GM21576 (cell line): ENCODE data around the gene HIBADH.

Source experiments
- ATAC-seq: cut with Tn5 transposase; IDR thresholded peaks from one replicate; pipeline ENCODE4 v1.9.1; 2021; ENCODE audit warnings: mild to moderate bottlenecking, moderate library complexity; ENCODE audit not compliant: unreplicated experiment

The HIBADH gene

DNA sequence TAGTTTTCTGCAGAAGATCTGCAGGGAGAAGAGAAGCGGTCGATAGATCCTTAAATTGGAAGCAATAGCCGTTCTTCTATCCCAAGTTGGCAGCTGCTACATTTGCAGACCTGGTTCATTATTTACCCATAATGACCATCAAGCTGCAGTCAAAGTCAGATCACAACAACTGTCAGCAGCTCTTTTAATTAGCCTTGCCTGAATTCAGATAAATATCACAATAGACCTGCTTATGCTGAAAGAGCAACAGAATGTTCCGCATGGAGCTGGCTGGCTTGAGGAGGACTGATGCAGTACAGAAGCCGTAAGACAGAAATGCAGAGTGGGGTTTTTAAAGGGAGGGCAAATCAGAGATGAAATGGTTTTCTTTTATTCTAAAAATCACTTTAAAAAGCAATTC lies 109.4 kb downstream of the HIBADH start:
- ATAC-seq, result no peak

DNA sequence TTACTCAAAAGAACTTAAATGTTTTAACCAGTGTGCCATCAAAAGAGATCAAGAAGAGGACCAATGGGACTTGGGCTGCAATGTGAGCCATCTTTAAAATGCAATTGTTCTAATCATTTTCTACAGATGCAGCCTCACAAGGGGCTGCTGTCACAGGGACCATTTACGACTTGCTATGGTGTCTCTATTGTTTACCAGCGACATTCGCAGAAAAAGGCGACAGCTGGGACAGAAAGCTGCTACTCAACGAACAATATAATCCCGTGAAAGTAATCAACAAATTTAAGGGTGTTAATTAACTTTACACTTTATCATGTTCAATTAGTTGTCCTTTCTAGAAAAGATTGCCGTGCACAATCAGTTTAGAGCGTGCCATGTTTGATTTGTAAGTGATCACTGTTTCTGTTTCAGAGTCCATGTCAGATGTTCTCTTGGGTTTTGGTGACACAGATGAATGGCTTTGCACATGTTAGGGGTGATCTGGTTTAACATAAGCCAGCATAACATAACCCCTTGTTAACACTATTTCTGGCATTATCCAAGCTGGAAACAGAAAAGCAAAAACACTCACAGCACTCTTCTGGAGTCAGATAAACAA lies 110.8 kb downstream of the HIBADH start:
- ATAC-seq, result no peak

DNA sequence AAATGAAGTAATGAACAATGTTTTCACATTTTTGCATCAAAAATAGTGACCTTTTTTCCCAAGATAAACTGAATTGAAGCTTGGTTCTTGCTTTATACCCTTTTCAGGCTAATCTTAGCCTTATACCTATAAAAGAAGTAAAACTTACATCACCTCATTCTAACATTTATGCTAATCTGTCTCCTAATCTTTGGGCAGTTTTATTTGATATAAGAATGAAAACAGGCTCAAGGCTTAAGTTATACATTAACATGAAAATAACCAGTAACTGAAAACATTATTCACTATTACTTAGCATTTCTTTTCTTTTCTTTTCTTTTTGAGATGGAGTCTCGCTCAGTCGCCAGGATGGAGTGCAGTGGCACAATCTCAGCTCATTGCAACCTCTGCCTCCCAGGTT lies 113.1 kb downstream of the HIBADH start:
- ATAC-seq, result no peak

DNA sequence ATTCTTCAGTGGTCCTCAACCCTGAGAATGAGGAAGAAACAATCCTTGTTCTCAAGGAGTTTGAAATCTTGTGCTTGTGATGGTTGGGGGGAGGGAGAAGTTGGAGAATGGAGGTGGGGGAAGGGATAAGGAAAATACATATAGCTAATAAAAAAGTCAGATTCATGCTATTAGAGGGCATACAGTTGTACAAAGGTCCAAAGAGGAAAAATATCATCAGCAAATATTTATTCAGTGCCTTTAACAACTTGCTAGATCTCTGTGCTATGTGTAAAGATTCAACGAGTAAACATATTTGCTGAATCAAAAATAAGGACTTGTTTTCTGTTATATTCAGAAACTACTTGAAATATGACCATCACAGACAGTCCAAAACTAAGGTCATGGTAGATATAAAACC lies 114.4 kb downstream of the HIBADH start:
- ATAC-seq, result no peak

DNA sequence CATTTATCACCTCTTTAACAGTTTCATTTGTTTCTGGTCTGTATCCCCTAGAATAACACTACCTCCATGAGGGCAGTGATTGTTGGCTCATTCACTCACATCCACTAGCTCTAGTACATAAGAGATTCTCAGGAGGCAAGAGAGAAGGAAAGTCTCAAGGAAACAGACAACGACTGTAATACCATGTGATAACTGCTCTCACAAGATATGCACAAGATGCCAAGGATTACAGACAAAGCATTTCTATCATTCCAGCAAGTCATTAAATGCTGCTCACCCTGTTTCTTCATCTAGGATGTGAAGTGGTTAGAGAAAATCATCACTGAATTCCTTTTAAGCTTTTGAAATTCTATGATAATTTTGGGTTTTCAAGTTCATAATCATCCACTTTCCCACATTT lies 115.3 kb downstream of the HIBADH start:
- no peak for ATAC-seq

DNA sequence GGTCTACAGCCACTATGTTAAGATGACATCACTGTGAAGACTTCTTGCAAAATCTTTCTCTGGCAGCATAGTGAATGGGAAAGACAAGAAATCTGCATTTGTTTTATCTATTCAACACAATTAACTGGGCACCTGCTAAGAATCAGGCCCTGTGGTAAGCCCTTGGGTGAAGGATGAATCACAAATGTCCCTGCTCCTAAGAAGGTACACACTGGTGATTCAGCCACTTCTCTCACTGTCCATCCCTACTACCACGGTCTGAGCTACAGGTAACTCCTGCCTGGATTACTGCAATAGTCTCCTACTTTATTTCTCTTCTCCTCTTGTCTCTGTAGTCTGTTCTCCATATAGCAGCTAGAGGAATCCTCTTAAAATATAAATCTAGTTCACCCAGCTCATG lies 116.1 kb downstream of the HIBADH start:
- ATAC-seq, result no peak

DNA sequence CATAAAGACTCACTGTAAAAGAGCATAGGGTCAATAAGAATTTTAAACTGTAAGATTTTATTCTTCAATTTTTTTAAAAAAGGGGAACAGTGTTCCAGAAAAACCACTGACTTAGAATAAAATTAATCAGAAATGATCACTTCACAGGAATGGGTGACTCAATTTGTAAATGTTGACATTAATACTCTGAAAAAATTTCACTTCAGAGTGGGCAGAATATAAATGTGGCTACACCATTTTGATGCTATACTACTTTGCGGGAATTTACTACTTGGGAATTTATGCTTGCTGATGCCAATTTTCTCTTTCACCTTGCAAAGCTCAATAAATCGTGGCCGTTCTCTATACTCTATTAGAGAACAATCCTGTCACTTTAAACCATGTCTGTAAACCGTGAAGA lies 126.9 kb downstream of the HIBADH start:
- no peak for ATAC-seq

DNA sequence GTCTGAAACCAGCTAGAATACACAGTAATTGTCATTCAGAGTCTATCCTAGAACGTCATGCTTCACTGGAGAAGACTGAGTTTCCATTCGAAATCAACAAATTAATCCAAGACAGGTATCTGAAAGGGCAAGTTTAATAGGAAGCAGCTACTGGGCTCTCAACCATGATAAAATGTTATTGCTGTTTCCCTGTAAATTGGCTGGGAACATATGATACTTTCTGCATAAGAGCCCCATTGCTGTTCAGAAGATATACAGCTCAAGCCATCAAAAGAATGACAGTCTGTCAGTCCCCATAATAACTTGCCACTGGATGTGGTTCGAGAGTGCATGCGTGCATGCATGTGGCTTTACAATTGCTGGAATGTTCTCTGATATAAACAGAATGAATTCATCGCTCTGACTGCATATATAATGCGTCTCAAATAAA lies 129.0 kb downstream of the HIBADH start:
- ATAC-seq, result no peak

DNA sequence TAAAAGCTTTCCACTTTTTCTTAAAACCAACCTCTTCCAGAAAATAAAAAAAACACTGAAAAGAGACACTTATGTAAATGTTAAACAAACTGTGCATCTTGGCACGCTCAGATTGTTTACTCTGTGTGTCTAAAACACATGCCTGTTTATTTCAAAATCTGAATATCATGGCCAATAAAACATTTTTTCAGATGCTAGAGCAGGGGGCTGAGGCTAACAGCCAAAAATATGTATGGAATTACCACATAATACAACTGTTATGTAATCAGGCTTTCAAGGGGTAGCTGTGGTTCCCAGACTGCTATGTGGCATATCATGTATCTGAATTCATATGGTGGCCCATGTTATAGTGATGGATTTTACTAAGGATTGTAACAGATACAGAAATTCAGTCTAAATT lies 130.4 kb downstream of the HIBADH start:
- no peak for ATAC-seq

DNA sequence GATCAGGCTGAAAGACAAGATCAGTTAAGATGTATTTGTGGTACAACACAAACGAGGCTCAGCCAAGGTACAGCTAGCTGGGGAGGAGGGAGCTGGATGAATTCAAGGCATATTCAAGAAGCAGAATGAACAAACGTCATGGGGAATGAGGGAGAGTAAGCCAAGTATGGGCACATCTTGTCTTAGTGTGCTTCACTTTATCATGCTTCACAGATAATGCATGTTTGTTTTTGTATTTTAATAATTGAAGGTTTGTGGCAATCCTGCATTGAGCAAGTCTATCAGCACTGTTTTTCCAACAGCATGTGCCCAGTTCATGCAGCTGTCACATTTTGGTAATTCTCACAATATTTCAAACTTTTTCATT lies 135.4 kb downstream of the HIBADH start:
- ATAC-seq, result no peak

DNA sequence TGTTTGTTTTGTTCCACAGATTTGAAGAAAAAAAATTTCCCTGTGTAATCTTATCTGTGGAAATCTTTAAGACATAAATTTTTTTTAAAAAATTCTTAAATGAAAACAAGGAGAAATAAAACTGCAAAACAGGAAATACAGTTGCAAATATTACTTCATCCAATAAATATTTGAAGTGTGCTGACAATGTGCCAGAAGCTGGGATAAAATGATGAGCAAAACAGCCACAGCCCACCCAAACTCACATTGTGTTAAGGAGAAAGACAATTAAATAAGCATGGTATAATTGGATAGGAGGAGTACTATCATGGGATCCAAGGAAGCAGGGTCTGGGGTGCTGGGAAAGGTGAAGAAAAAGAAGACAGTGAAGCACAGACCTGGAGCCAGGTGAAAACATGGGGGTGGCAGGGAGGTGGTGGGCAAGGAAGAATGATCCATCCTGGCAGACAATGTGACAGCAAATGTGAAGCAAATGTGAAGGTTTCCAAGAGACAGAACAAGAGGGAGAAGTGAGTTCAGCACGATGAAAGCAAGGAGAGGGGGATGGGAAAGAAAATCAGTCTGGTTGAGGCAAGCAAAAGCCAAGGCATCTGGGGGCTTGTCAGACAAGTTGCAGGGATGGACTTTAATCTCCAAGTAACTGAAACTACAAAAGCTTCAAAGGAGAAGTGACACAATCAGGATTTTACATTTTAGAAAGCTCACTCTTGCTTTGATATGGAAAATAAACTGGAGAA lies 135.9 kb downstream of the HIBADH start:
- ATAC-seq, result no peak

DNA sequence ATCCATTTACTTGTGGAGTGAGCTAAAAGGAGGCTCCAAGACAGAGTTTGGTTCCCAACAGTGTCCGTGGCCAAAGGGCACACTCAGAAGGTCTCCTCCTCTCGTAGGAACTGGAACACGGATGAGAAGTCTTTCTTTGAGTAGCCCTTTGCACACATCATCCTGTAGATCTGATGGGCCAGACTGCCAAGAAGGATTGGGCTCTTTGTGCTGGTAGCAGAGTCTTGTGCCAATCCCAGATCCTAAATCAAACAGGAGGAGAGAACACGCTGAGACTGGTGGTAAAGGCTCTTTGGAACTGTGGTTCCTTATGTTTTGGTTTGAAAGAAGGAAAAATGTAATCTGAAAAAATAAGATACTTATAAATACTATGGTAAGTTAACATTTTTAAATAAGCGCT lies 136.6 kb downstream of the HIBADH start:
- no peak for ATAC-seq

DNA sequence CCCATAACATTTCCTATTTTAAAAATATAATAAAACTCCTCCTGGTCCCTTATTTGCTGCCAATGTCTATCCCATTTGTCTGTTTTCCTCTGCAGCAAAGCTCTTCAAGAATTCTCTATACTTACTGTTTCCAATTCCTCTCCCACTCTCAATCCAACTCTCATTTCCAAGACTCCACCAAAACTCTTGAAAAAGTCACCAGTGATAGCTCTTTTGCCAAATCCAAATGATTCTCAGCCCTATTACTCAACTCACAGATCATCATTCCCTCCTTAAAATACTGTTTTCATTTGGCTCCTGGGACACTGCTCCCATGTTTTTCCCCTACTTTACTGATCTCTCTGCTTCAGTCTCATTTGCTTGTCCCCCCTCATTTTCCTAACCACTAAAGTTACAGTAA lies 139.4 kb downstream of the HIBADH start:
- no peak for ATAC-seq

DNA sequence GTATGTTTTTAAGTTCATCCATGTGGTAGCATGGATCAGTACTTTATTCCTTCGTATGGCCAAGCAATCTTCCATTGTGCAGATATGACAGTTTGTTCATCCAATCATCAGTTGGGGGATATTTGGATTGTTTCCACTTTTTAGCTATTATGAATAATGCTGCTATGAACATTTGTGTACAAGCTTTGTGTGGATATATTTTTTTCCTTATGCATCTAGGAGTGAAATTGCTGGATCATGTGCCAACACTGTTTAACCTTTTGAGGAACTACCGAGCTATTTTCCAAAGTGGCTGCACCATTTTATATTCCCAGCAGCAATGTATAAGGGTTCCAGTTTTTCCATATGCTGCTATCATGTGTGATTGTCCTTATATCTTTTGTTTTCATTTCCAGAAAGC lies 140.1 kb downstream of the HIBADH start:
- ATAC-seq, result no peak

DNA sequence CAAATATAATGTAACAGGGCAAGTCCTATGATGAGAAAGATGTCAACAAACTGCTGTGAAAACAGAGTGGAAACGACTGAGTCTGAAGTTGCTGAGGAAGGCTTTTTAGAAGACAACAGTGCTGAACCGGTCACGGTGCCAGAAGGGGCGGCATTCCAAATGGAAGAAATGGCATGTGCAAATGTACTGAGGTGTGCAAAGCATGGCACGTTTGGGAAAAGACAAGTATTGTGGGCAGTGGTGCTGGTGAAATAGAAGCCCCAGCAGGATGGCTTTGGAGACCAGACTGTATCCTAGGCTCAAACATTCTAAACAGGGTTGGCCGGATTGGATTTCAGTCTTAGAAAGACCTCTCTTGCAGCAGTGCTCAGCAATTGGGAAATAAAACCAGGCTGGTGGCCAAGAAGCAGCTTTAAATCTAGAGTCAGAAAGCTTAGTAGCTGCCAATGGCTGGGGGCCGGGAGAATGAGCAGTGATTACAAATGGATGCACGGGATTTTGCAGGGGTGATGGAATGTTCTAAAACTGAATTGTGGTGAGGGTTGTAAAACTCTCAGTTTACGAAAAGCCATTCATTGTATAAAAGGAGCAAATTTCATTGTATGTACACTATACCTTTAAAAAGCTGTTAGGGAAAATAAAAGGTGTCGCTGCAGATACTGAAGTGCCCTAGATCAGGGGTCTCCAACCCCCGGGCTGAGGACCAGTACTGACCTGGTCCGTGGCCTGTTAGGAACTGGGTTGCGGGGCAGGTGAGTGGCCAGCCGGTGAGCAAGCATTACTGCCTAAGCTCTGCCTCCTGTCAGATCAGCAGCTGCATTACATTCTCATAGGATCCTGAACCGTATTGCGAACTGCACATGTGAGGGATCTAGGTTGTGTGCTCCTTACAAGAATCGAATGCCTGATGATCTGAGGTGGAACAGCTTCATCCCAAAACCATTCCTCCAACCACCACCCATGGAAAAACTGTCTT lies 141.6 kb downstream of the HIBADH start:
- ATAC-seq, result no peak

DNA sequence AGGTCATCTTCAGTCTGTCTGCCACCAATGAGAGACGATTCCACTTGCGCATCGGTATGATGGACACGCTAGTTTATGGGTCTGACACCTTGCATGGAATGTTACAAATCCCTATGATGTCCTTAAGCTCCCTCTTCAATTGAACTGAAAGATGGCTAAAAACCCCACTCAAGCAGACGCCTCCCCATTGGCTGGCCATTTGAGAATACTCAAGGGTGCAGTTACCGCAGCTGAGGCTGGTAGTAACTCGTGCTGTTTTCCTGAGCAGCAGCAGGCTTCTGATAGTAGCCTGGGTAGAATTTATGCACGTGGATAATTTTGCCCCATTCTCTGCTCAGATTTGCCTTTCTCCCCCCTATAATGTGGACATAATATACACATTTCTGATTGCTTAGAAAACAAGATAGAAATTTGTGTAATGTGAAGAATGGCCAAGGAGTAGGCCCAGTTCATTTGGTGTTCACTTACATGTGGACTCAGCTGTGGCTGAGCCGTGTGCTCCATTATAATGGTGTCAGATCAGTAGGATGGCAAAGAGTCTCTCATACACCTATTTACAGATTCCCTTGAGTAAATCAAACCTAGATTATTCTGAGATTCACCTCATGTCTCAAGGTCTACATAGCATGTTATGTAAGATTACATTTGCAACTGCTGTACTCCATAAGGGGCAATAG lies 142.8 kb downstream of the HIBADH start:
- ATAC-seq, result no peak

DNA sequence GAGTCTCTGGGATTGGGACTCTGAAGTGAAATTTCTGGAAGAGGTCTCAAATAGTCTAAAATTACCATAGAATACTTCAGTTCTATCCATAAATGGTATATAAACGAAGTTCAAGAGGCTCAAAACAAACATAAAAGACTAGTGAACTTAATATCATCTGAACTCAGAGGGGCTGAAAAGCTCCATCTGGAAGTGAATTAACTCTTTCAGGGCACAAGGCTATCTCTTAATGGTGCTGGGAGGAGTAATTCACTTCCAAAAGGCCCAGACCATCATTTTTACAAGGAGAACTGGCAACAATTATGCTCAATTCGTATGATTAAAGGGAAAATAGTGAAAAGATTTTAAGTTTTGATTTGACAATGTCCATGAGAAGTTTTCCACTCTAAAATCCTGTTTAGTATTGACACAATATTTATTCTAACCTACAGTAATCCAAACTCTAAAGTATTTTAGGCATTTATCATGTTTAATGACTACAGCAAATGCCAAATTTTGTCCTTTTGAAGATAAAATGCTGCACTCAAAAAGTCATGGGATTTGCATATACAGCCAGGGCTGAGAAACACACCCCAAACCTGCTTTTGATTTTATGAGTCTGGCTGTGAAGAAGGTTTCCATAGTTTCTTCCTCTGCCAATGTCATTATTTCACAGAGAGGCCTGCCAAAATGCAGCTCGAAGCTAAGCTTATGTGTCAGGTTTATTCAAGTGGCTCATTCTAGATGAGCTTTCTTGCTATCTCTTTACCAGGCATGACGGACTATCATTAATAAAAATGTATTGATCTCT lies 143.9 kb downstream of the HIBADH start:
- no peak for ATAC-seq

DNA sequence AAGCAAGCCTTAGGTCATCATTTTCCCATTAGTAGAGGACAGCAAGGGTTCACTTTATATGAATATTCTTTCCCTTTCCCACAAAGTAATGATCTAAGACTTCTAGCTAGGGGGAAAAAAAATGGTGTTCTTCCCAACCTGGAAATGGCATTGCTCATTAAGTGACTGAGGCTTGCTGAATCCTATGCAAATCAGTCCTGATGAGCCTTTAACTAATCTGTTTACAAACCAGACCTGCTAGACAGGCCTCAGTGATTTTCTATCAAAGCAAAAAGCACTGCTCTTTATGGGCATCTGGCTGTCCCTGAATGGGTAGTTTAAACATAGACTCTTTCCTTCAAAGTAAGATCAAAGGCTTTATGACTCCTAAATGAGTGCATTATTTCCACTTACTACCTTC lies 146.3 kb downstream of the HIBADH start:
- no peak for ATAC-seq

DNA sequence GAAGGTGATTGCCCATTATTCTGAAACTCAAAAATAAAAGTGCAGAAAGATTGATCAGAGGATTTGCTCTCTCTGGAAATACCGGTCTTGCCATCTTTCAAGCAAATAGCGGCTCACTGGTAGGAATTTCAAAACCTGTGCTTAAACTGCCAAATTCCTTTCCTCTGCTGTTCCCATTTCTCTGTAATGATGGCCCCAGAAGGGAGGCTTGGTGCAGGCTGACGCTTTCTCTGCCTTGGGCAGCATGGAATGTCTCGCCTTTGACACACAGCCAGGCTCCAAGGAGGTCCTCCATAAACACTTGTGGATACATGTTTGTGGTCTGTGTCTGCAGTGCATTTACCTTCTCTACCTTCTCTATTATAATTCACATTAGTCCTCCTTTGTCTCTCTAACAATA lies 146.8 kb downstream of the HIBADH start:
- no peak for ATAC-seq

DNA sequence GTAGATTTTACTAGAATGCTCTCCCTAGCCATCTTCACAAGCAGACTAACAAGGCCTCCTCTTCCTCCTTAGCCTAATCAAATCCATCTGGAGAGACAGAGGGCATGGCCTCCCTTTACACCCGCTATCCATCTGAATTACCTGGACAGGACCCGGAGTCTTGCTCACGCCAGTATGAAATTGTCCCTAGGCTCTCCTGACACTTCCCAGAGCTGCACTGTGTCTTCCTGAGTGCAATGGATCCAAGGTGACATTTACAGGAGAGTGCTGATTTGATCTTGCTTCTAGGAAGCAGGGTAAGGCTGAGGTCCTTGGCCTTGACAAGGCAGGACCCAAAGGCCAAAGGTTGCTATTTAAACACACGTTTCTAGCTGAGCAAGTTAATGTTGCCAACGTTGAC lies 147.8 kb downstream of the HIBADH start:
- ATAC-seq, result no peak
